Progenitor cell of endocrine pancreas (in vitro differentiated cells): ENCODE data around the gene PLEKHA6. TPM values are rescaled to one million over a fixed set of nuclear protein-coding genes. Genes with fewer than 3 reads are reported as not detected.

ENCODE experiments used
- DNase-seq: peaks from one replicate; pipeline ENCODE4 v3.0.0; 2021; ENCODE audit warnings: low spot score; ENCODE audit not compliant: unreplicated experiment
- H3K27ac Mint-ChIP-seq: 2 replicates; pipeline ENCODE4 v1.8.0; 2021; ENCODE audit warnings: mild to moderate bottlenecking, moderate library complexity, mixed read lengths
- H3K27me3 Mint-ChIP-seq: 2 replicates; pipeline ENCODE4 v1.8.0; 2021; ENCODE audit warnings: mixed read lengths
- H3K36me3 Mint-ChIP-seq: 2 replicates; pipeline ENCODE4 v1.8.0; 2022; ENCODE audit warnings: mixed read lengths; ENCODE audit not compliant: insufficient read depth
- H3K4me1 Mint-ChIP-seq: 2 replicates; pipeline ENCODE4 v1.8.0; 2021; ENCODE audit warnings: low read depth, mixed read lengths
- H3K4me3 Mint-ChIP-seq: 2 replicates; pipeline ENCODE4 v1.8.0; 2021; ENCODE audit warnings: low read depth, mild to moderate bottlenecking, moderate library complexity, mixed read lengths
- H3K9me3 Mint-ChIP-seq: 2 replicates; pipeline ENCODE4 v1.8.0; 2021; ENCODE audit warnings: low read depth, mixed read lengths
- CTCF ChIP-seq: fragments of 200-600 bp; sonication (generic); IDR thresholded peaks from one replicate; pipeline ENCODE4 v1.5.0; 2021; ENCODE audit warnings: antibody characterized with exemption, mild to moderate bottlenecking; ENCODE audit not compliant: unreplicated experiment
- total RNA-seq: library from RNA; stranded (reverse); gene quantifications from 2 replicates; pipeline ENCODE4 v1.2.1, GENCODE V29; 2021

PLEKHA6 gene
- total RNA-seq, 1 donor from 2014 or later, result 66.9 TPM

DNA sequence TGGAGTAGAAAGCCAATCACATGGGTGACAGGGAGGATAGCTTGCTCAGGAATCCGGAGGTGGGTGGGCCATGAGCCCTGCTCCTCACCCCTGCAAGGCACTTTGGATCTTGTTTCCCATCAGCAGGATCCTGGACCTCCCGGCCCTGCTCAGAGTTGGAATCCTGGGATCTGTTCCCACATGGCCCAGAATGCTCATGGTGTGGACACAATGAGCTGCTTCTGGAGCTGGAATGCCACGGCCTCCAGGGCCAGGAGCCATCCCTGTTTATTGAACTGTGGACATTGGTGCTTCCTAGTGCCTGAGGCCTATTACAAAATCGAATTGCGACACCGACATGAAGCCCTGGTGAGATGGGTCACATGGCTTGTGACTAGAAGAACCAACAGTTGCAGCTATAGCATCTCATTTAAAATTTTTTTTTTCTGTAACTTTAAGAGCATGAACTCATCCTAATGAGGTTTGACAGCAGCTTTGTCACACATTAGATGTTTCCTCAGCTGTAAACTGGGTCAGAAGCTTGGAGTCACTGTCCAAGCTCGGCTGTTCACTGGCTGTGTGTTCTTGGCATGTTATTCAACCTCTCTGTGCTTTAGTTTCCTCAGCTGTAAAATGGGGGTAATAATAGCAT is 105.6 kb downstream of the PLEKHA6 start:
- Mint-ChIP-seq H3K4me3 (no peak overlapping the region), H3K36me3 (peaks cover 16% of the 10 kb centered on the region), H3K9me3 (no peaks in the 10 kb centered on the region), H3K27me3 (no peaks in the 10 kb centered on the region), H3K4me1 (no peaks in the 10 kb centered on the region), H3K27ac (no peak overlapping the region)
- TF ChIP-seq CTCF, result no peak
- no peak for DNase-seq

DNA sequence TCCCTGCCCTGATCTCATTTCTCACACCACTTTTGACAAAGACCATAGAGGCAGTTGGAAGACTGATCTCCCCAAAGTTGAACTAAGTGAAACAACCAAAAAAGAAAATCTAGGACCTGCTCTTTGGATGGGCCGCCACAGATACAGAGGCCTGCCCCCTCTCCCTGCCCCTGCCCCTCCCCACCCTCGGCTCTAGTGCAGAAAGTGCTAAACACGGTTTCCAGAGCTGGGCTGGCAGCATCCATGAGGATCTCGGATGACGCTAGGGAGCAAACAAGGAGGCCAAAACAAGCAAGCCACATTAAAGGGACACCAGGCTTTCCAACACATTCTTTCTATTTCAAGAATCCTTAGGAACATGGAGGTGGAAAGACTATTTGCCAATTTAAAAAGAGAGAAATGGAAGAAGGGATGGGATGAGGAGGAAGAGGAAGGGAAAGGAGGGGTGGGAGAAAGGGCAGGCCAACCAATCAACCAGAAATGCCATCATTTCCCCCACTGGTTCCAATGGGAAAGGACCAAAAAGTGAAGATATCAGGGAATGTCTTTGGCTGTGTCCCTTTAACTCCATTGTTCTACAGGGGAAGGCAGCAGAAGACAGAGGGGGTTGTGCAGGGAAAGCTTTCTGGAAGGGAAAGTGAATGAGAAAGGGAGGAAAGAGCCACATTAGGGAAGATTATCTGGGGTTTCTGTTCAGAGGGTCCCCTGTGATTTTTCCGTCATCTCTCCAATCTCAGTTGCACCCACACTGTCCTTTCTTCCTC is 107.6 kb downstream of the PLEKHA6 start:
- DNase-seq, result no peak
- no peaks in the 10 kb centered on the region for H3K9me3 Mint-ChIP-seq
- H3K27ac Mint-ChIP-seq, result peak overlapping the region; percentile 74
- H3K4me3 Mint-ChIP-seq, result no peak overlapping the region
- no peak for TF ChIP-seq CTCF
- H3K36me3 Mint-ChIP-seq, result peaks cover 11% of the 10 kb centered on the region
- H3K27me3 Mint-ChIP-seq, result no peaks in the 10 kb centered on the region
- H3K4me1 Mint-ChIP-seq, result no peaks in the 10 kb centered on the region

- no peak for DNase-seq
- Mint-ChIP-seq H3K36me3 (peaks cover 15% of the 10 kb centered on the region), H3K4me3 (no peak overlapping the region), H3K27me3 (no peaks in the 10 kb centered on the region), H3K9me3 (no peaks in the 10 kb centered on the region), H3K4me1 (no peaks in the 10 kb centered on the region), H3K27ac (peak overlapping the region; percentile 54)
- TF ChIP-seq CTCF, result no peak
Observed at GRCh38 chr1:204251286-204251685, 108.4 kb downstream of the PLEKHA6 start.

- no peaks in the 10 kb centered on the region for H3K27me3 Mint-ChIP-seq
- H3K4me3 Mint-ChIP-seq, result no peak overlapping the region
- no peak for TF ChIP-seq CTCF
- no peaks in the 10 kb centered on the region for H3K4me1 Mint-ChIP-seq
- H3K36me3 Mint-ChIP-seq, result peaks cover 16% of the 10 kb centered on the region
- H3K9me3 Mint-ChIP-seq, result no peaks in the 10 kb centered on the region
- H3K27ac Mint-ChIP-seq, result peak overlapping the region; percentile 64
- DNase-seq, result no peak
Observed at GRCh38 chr1:204250428-204251030, 109.2 kb downstream of the PLEKHA6 start.

GRCh38 chr1:204249736-204250427 is 109.8 kb downstream of the PLEKHA6 start:
- H3K36me3 Mint-ChIP-seq, result peaks cover 19% of the 10 kb centered on the region
- DNase-seq, result no peak
- no peaks in the 10 kb centered on the region for H3K9me3 Mint-ChIP-seq
- H3K27ac Mint-ChIP-seq, result peak overlapping the region; percentile 78
- H3K4me3 Mint-ChIP-seq, result no peak overlapping the region
- H3K4me1 Mint-ChIP-seq, result no peaks in the 10 kb centered on the region
- TF ChIP-seq CTCF, result no peak
- no peaks in the 10 kb centered on the region for H3K27me3 Mint-ChIP-seq
